GM12878 (cell line): ENCODE data around the gene GPC3. TPM values are rescaled to one million over a fixed set of nuclear protein-coding genes. Genes with fewer than 3 reads are reported as not detected.

Experiments
- ATAC-seq: fragments of 200-7000 bp; cut with Tn5 transposase; 3 replicates; pipeline ENCODE4 v1.9.1; 2020; ENCODE audit warnings: mild to moderate bottlenecking, moderate library complexity
- BruUV-seq: library from RNA; stranded (reverse); fragments of 400-500 nt; replicated peaks from 2 replicates; lab custom pipeline; 2021; lab: Mats Ljungman, UMichigan
- CTCF ChIA-PET: fragments of 300-600 bp; sonication (Branson Sonifier 250); formaldehyde crosslinking; extraction: SDS; loops from one replicate; lab custom pipeline; 2021; ENCODE audit warnings: inconsistent platforms; lab: Yijun Ruan, JAX
- POLR2A ChIA-PET: fragments of 350-600 bp; formaldehyde crosslinking; extraction: SDS; loops from one replicate; lab custom pipeline; 2021; ENCODE audit warnings: inconsistent platforms; lab: Charles Lee
- RAD21 ChIA-PET: fragments of 300-600 bp; sonication (Branson Sonifier 250); formaldehyde crosslinking; loops from one replicate; lab custom pipeline; 2023; ENCODE audit warnings: antibody characterized with exemption; ENCODE audit not compliant: unreplicated experiment; lab: Charles Lee
- SMC1A ChIA-PET: fragments of 300-600 bp; sonication (Branson Sonifier 250); formaldehyde crosslinking; loops from one replicate; lab custom pipeline; 2023; ENCODE audit not compliant: unreplicated experiment, uncharacterized antibody; lab: Charles Lee
- DNase-seq: peaks from one replicate; pipeline ENCODE4 v3.0.0-alpha.2; 2011; ENCODE audit warnings: low read depth, low spot score
- FAIRE-seq: peaks from 3 replicates; lab custom pipeline; 2011; peaks lifted over from hg19 to GRCh38; lab: Jason Lieb, UNC
- H2AFZ ChIP-seq: 2 replicates; pipeline ENCODE4 v1.6.0; 2011; ENCODE audit warnings: low read depth, low read length, control low read depth; ENCODE audit not compliant: control insufficient read depth
- H3K27ac ChIP-seq: 2 replicates; pipeline ENCODE4 v1.5.1; 2011; ENCODE audit warnings: control low read depth; ENCODE audit not compliant: control insufficient read depth, insufficient read depth
- H3K27me3 ChIP-seq, 2 experiments: replicated peaks in 1 of 2; 2 replicates each; pipeline versions ENCODE4 v1.6.0 to v1.6.1; 2011; ENCODE audit warnings: low read length in 1 of 2; ENCODE audit not compliant: control insufficient read depth in 2 of 2, insufficient read depth in 2 of 2
- H3K36me3 ChIP-seq, 2 experiments: 2 replicates each; pipeline ENCODE4 v1.5.1; 2011; ENCODE audit warnings: low read length in 1 of 2; ENCODE audit not compliant: control insufficient read depth in 2 of 2, insufficient read depth in 2 of 2
- H3K4me1 ChIP-seq: 2 replicates; pipeline ENCODE4 v1.6.1; 2011; ENCODE audit warnings: mild to moderate bottlenecking, low read length, moderate library complexity, mixed read lengths; ENCODE audit not compliant: control insufficient read depth, insufficient read depth
- H3K4me2 ChIP-seq: 2 replicates; pipeline ENCODE4 v1.6.0; 2011; ENCODE audit warnings: control low read depth; ENCODE audit not compliant: control insufficient read depth, insufficient read depth
- H3K4me3 ChIP-seq: fragments of 200-600 bp; sonication (generic); 2 replicates; pipeline ENCODE4 v1.5.1; 2016
- H3K79me2 ChIP-seq: 2 replicates; pipeline ENCODE4 v1.6.0; 2011; ENCODE audit warnings: low read length; ENCODE audit not compliant: control insufficient read depth, insufficient read depth
- H3K9ac ChIP-seq: 2 replicates; pipeline ENCODE4 v1.8.0; 2011; ENCODE audit warnings: low read length, control low read depth, mixed read lengths; ENCODE audit not compliant: control insufficient read depth, insufficient read depth
- H3K9me3 ChIP-seq: replicated peaks from 3 replicates; pipeline ENCODE4 v1.5.1; 2011; ENCODE audit warnings: mild to moderate bottlenecking, low read length; ENCODE audit not compliant: control insufficient read depth, insufficient read depth
- H4K20me1 ChIP-seq: 2 replicates; pipeline ENCODE4 v1.6.0; 2011; ENCODE audit not compliant: control insufficient read depth, insufficient read depth
- BMI1 ChIP-seq: fragments of 450-650 bp; IDR thresholded peaks from 2 replicates; pipeline ENCODE4 v1.6.1; 2016; ENCODE audit warnings: mild to moderate bottlenecking, moderate library complexity, borderline replicate concordance
- BRCA1 ChIP-seq: IDR thresholded peaks from 2 replicates; pipeline ENCODE4 v1.6.1; 2011; ENCODE audit warnings: low read depth, low read length, improper control_type of control experiment
- CBFB ChIP-seq: IDR thresholded peaks from 2 replicates; pipeline ENCODE4 v1.6.1; 2016; ENCODE audit warnings: antibody characterized with exemption, low read depth
- DPF2 ChIP-seq: fragments of 450-650 bp; IDR thresholded peaks from 2 replicates; pipeline ENCODE4 v1.6.1; 2017; ENCODE audit warnings: mild to moderate bottlenecking
- HDAC6 ChIP-seq: fragments of 200-600 bp; sonication (generic); IDR thresholded peaks from one replicate; pipeline ENCODE4 v1.8.0; 2017; ENCODE audit warnings: antibody characterized with exemption; ENCODE audit not compliant: unreplicated experiment
- JUND ChIP-seq: IDR thresholded peaks from 2 replicates; pipeline ENCODE4 v1.6.1; 2012; ENCODE audit warnings: low read depth, mild to moderate bottlenecking, low read length, improper control_type of control experiment, moderate library complexity
- MXI1 ChIP-seq: fragments of 150-350 bp; IDR thresholded peaks from 2 replicates; pipeline ENCODE4 v1.6.1; 2011; ENCODE audit warnings: low read depth, mild to moderate bottlenecking, inconsistent platforms, low read length, improper control_type of control experiment
- NFYA ChIP-seq: IDR thresholded peaks from 2 replicates; pipeline ENCODE4 v1.6.1; 2011; ENCODE audit warnings: low read depth, mild to moderate bottlenecking, low read length, improper control_type of control experiment, borderline replicate concordance
- NR2C2 ChIP-seq: IDR thresholded peaks from 2 replicates; pipeline ENCODE4 v1.6.1; 2011; ENCODE audit warnings: borderline replicate concordance, low read depth; ENCODE audit not compliant: control insufficient read depth, insufficient read length
- SIN3A ChIP-seq: IDR thresholded peaks from 2 replicates; pipeline ENCODE4 v1.6.1; 2012; ENCODE audit warnings: low read depth, low read length, improper control_type of control experiment
- SMC3 ChIP-seq: IDR thresholded peaks from 2 replicates; pipeline ENCODE4 v1.6.1; 2011; ENCODE audit warnings: low read length, improper control_type of control experiment, borderline replicate concordance
- SUPT20H ChIP-seq: IDR thresholded peaks from 2 replicates; pipeline ENCODE4 v1.6.1; 2011; ENCODE audit warnings: low read depth, mild to moderate bottlenecking, low read length, moderate library complexity, borderline replicate concordance; ENCODE audit not compliant: control insufficient read depth
- TBL1XR1 ChIP-seq: IDR thresholded peaks from 2 replicates; pipeline ENCODE4 v1.6.1; 2012; ENCODE audit warnings: low read depth, low read length, improper control_type of control experiment
- ZNF207 ChIP-seq: fragments of 450-650 bp; IDR thresholded peaks from 2 replicates; pipeline ENCODE4 v1.6.1; 2014; ENCODE audit warnings: antibody characterized with exemption, mild to moderate bottlenecking, borderline replicate concordance
- WGBS: methylation state at CpG from one replicate; pipeline ENCODE4 v1.1.6; 2016; ENCODE audit warnings: low lambda C conversion rate; ENCODE audit not compliant: insufficient replicate concordance, insufficient coverage; ENCODE audit errors: missing lambda C conversion rate; 5-methylcytosine and 5-hydroxymethylcytosine counted together
- in situ Hi-C: fragments of 300-500 bp; cut with MboI; formaldehyde crosslinking; loops from 9 replicates; pipeline ENCODE4 v1.14.3; 2018; ENCODE audit warnings: mixed read lengths
- intact Hi-C: fragments of 100-400 bp; cut with micrococcal nuclease; formaldehyde crosslinking; loops from one replicate; pipeline ENCODE4 v1.14.2; 2022; ENCODE audit not compliant: unreplicated experiment
- polyA plus RNA-seq, 11 experiments: library from polyadenylated mRNA; depleted of rRNA in 4 of 11; unstranded in 6 of 11; stranded (reverse) in 5 of 11; fragments of >200 nt; fragmentation: Nextera tagmentation in 4 of 11; fragmentation: Illumina TruSeq in 1 of 11; extraction: Ambion mirVana in 4 of 11; extraction: Trizol in 1 of 11; gene quantifications; 1 replicate in 1 of 11; 2 replicates in 10 of 11; pipeline versions ENCODE4 v1.2.1 to v1.2.3, GENCODE V29; 2011 to 2016; ENCODE audit warnings: inconsistent platforms in 2 of 11, missing spikeins in 2 of 11, low read depth in 1 of 11
- total RNA-seq, 4 experiments: library from RNA; depleted of rRNA in 3 of 4; stranded (reverse); fragments of >200 nt in 3 of 4; fragmentation: Illumina TruSeq in 1 of 4; extraction: Trizol in 1 of 4; gene quantifications; 2 replicates each; pipeline versions ENCODE4 v1.2.1 to v1.2.3, GENCODE V29; 2013 to 2021
- TF ChIP-seq, protein P1 (sequence below), 3 experiments: IDR thresholded peaks in 2 of 3; conservative IDR thresholded peaks in 1 of 3; 2 replicates each; pipeline ENCODE4 v1.5.1; 2011; ENCODE audit warnings: low read depth in 3 of 3, low read length in 3 of 3, mild to moderate bottlenecking in 3 of 3, control low read depth in 2 of 3, moderate library complexity in 2 of 3, inconsistent platforms in 1 of 3, mixed read lengths in 1 of 3; ENCODE audit not compliant: control insufficient read depth in 2 of 3, insufficient read depth in 1 of 3; ENCODE audit errors: extremely low read depth in 1 of 3
- TF ChIP-seq, protein P2 (sequence below): fragments of 450-650 bp; IDR thresholded peaks from 2 replicates; pipeline ENCODE4 v1.6.1; 2017; ENCODE audit warnings: low read depth, mild to moderate bottlenecking, moderate library complexity
- TF ChIP-seq, protein P3 (sequence below): fragments of 450-650 bp; IDR thresholded peaks from 2 replicates; pipeline ENCODE4 v1.6.1; 2017; ENCODE audit warnings: antibody characterized with exemption, mild to moderate bottlenecking, moderate library complexity

GPC3 gene
- total and polyA plus RNA-seq, 10 of the 15 experiments (the other 5 are each of a cell fraction or from before 2014, with no cell fraction given), result 0.09 to 0.82 TPM; not detected in 8

DNA sequence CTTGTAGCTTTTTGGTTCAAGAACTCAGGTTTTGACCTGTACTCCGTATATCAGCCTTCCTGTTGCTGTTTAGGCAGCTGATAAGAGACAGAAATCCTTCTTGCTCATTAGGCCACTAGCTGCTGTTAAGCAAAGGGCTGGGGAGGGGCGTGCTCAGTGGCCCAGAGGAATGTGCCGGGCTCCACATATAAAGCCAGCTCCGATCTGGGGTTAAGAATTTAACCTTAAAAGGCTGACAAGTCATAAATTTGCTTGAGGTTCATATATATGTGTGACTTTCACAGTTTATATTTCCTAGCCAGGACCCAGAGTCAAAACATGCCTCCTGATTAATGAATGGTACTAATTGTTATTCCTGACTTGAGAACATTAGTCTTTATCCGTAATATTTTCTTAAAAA, 15.3 kb downstream of the GPC3 start (continued):
- TF ChIP-seq, protein P1, sequence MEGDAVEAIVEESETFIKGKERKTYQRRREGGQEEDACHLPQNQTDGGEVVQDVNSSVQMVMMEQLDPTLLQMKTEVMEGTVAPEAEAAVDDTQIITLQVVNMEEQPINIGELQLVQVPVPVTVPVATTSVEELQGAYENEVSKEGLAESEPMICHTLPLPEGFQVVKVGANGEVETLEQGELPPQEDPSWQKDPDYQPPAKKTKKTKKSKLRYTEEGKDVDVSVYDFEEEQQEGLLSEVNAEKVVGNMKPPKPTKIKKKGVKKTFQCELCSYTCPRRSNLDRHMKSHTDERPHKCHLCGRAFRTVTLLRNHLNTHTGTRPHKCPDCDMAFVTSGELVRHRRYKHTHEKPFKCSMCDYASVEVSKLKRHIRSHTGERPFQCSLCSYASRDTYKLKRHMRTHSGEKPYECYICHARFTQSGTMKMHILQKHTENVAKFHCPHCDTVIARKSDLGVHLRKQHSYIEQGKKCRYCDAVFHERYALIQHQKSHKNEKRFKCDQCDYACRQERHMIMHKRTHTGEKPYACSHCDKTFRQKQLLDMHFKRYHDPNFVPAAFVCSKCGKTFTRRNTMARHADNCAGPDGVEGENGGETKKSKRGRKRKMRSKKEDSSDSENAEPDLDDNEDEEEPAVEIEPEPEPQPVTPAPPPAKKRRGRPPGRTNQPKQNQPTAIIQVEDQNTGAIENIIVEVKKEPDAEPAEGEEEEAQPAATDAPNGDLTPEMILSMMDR (IDR thresholded peaks at IDR 0.05 in 2 of 3, conservative IDR thresholded peaks at IDR 0.05 in 1 of 3; ENCODE audit: control insufficient read depth in 2 of 3, extremely low read depth in 1 of 3, insufficient read depth in 1 of 3, low read depth in 3 of 3, low read length in 3 of 3), result no peak
- TF ChIP-seq SUPT20H, result no peak
- no peak for TF ChIP-seq SIN3A
- no peak for TF ChIP-seq NFYA
- TF ChIP-seq, protein P2, sequence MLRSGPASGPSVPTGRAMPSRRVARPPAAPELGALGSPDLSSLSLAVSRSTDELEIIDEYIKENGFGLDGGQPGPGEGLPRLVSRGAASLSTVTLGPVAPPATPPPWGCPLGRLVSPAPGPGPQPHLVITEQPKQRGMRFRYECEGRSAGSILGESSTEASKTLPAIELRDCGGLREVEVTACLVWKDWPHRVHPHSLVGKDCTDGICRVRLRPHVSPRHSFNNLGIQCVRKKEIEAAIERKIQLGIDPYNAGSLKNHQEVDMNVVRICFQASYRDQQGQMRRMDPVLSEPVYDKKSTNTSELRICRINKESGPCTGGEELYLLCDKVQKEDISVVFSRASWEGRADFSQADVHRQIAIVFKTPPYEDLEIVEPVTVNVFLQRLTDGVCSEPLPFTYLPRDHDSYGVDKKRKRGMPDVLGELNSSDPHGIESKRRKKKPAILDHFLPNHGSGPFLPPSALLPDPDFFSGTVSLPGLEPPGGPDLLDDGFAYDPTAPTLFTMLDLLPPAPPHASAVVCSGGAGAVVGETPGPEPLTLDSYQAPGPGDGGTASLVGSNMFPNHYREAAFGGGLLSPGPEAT, result no peak
- TF ChIP-seq MXI1, result no peak
- no peak for TF ChIP-seq BMI1
- TF ChIP-seq JUND, result no peak
- TF ChIP-seq DPF2, result no peak

DNA sequence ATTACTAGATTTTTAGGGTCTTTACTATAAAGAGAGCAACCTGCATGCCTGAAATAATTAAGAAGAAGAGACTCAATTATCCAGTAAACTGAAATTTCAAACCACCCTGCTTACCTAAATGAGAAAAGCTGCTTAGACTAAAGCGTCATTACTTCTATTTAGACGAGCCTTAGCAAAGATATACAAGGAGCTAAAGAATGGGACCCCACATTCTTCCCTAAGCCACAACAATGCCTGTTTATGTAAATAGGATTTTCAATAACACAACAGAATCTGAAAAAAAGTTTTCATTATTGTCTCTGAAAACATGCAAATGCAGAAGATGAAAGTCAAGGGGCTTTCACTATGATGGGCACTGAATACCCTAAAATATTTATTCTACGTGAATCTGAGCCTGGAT, 16.2 kb downstream of the GPC3 start:
- BruUV-seq, result no TSS peak
- Histone ChIP-seq H3K27ac (no peak overlapping the region), H3K36me3 (no peaks in the 10 kb centered on the region), H3K4me2 (no peak overlapping the region), H3K4me3 (no peak overlapping the region), H3K79me2 (no peaks in the 10 kb centered on the region), H3K9me3 (no peaks in the 10 kb centered on the region), H3K27me3 (no peaks in the 10 kb centered on the region), H2AFZ (no peak overlapping the region), H3K9ac (no peak overlapping the region), H3K4me1 (no peaks in the 10 kb centered on the region), H4K20me1 (no peaks in the 10 kb centered on the region)
- ChIA-PET POLR2A (no interaction called here), RAD21 (no interaction called here), CTCF (interaction anchor here (0.8 kb wide), 1 partner anchor 24 kb away, joined by 4 read pairs; no protein-coding TSS in a partner anchor), SMC1A (no interaction called here)
- FAIRE-seq, result no peak
- 19% methylated on average over 3 of the region's 3 CpGs for WGBS
- in situ Hi-C loops, result no loop called here
- intact Hi-C loops, result no loop called here
- ATAC-seq, result no peak
- DNase-seq, result no peak
- TF ChIP-seq, protein P3, sequence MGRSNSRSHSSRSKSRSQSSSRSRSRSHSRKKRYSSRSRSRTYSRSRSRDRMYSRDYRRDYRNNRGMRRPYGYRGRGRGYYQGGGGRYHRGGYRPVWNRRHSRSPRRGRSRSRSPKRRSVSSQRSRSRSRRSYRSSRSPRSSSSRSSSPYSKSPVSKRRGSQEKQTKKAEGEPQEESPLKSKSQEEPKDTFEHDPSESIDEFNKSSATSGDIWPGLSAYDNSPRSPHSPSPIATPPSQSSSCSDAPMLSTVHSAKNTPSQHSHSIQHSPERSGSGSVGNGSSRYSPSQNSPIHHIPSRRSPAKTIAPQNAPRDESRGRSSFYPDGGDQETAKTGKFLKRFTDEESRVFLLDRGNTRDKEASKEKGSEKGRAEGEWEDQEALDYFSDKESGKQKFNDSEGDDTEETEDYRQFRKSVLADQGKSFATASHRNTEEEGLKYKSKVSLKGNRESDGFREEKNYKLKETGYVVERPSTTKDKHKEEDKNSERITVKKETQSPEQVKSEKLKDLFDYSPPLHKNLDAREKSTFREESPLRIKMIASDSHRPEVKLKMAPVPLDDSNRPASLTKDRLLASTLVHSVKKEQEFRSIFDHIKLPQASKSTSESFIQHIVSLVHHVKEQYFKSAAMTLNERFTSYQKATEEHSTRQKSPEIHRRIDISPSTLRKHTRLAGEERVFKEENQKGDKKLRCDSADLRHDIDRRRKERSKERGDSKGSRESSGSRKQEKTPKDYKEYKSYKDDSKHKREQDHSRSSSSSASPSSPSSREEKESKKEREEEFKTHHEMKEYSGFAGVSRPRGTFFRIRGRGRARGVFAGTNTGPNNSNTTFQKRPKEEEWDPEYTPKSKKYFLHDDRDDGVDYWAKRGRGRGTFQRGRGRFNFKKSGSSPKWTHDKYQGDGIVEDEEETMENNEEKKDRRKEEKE, result no peak
- TF ChIP-seq SMC3 (no peak), TBL1XR1 (no peak), CBFB (no peak), BRCA1 (no peak), HDAC6 (no peak), NR2C2 (no peak), ZNF207 (no peak)
